GM12891 (cell line): ENCODE measurements around the gene POLR3B.
"Not testable (repeated sequence)": the region's sequence is repeated elsewhere in the genome, so short reads cannot be mapped to it uniquely, and the experiment has no call there.

Experiments used
- DNase-seq: peaks from one replicate; pipeline ENCODE4 v3.0.0; 2011; ENCODE audit warnings: low spot score; ENCODE audit not compliant: insufficient read length
- FAIRE-seq: peaks from 2 replicates; lab custom pipeline; 2011; peaks lifted over from hg19 to GRCh38; lab: Jason Lieb, UNC
- PAX5 ChIP-seq: IDR thresholded peaks from 2 replicates; pipeline ENCODE4 v1.6.1; 2011; ENCODE audit warnings: low read length, moderate library complexity, mild to moderate bottlenecking; ENCODE audit not compliant: insufficient read depth, severe bottlenecking
- POLR2A ChIP-seq: IDR thresholded peaks from 2 replicates; pipeline ENCODE4 v1.6.1; 2011; ENCODE audit warnings: low read depth, low read length, control low read depth
- POLR2AphosphoS5 ChIP-seq: IDR thresholded peaks from 2 replicates; pipeline ENCODE4 v1.6.1; 2011; ENCODE audit warnings: low read depth, low read length, control low read depth
- POU2F2 ChIP-seq: IDR thresholded peaks from 2 replicates; pipeline ENCODE4 v1.6.1; 2011; ENCODE audit warnings: low read depth, mild to moderate bottlenecking, control low read depth, low read length, moderate library complexity
- SPI1 ChIP-seq: IDR thresholded peaks from 2 replicates; pipeline ENCODE4 v1.6.1; 2011; ENCODE audit warnings: low read depth, low read length, control low read depth
- TAF1 ChIP-seq: IDR thresholded peaks from 2 replicates; pipeline ENCODE4 v1.6.1; 2011; ENCODE audit warnings: low read depth, low read length, control low read depth

Gene POLR3B

DNA sequence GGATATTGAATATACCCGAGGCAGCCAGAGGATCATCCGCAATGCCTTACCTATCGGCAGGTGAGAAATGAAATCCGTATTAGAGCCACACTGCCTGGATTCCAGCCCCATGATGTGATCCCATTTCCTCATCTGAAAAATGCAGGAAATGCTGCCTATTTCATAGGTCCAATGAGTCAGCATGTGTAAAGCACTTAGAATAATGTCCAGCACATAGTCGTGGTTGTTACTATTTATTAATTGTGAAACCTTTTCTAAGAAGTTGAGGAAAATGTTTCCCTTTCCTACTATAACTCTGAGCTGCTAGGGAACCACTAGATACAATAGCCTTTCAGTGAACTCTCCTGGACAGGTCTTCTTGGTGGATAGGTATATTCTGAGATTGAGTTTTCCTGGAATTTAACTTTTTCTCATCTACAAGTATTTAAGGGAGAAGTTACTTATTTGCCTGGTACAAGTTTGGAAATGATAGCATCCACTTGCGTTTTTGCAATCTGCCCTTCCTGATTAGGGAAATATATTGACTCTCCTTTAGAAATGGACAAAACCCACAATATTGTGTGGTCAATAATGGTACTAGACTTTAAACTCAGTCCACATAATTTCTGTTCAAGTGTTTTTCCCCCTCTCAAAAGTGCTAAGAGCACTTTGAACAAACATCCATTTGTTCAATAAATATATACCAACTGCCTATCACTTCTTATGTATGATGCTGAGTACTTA lies 12.2 kb downstream of the POLR3B start:
- FAIRE-seq (no peak), DNase-seq (no peak)
- TF ChIP-seq POLR2A, result no peak
- TF ChIP-seq TAF1, result no peak
- TF ChIP-seq PAX5, result no peak

DNA sequence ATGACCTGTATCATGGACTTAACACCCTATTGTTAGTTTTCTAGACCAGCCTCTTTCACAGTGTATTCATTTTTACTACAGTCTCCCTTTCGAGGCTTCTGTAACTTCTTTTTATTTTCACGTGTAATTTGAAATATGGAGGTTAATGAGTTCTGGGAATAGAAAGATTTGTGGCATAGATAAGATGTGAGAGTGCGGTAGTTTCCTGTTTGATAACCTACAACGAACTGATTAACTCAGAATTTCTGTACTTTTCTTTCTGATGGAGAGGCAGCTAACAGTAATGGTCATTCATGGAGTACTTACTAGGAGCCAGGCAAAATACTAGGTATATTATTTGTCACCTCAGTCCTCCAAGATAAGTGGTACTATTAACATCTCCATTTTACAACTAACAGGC lies 21.2 kb downstream of the POLR3B start:
- FAIRE-seq (no peak), DNase-seq (no peak)
- no peak for TF ChIP-seq TAF1
- TF ChIP-seq PAX5, result no peak
- no peak for TF ChIP-seq SPI1
- no peak for TF ChIP-seq POLR2A
- TF ChIP-seq POU2F2, result no peak
- TF ChIP-seq POLR2AphosphoS5, result no peak

DNA sequence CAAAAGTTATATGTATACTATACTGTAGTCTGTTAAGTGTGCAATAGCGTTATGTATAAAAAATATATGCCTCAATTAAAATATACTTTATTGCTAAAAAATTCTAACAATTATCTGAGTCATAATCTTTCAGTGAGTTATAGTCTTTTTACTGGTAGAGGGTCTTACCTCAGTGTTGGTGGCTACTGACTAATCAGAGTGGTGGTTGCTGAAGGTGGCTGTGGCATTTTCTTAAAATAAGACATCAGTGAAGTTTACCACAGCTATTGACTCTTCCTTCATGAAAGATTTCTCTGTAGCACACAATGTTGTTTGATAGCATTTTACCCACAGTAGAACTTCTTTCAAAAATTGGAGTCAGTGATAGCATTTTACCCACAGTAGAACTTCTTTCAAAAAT lies 23.4 kb downstream of the POLR3B start:
- FAIRE-seq, result no peak
- no peak for DNase-seq
- TF ChIP-seq POLR2AphosphoS5, result no peak

DNA sequence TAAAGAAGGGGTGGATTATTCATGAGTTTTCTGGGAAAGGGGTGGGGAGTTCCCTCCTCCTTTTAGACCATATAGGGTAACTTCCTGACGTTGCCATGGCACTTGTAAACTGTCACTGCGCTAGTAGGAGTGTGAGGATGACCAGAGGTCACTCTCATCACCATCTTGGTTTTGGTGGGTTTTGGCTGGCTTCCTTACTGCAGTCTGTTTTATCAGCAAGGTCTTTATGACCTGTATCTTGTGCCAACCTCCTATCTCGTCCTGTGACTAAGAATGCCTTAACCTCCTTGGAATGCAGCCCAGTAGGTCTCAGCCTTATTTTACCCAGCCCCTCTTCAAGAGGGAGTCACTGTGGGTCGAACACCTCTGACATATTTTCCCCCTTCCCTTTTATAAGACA lies 24.3 kb downstream of the POLR3B start:
- FAIRE-seq, DNase-seq: not testable (repeated sequence)

DNA sequence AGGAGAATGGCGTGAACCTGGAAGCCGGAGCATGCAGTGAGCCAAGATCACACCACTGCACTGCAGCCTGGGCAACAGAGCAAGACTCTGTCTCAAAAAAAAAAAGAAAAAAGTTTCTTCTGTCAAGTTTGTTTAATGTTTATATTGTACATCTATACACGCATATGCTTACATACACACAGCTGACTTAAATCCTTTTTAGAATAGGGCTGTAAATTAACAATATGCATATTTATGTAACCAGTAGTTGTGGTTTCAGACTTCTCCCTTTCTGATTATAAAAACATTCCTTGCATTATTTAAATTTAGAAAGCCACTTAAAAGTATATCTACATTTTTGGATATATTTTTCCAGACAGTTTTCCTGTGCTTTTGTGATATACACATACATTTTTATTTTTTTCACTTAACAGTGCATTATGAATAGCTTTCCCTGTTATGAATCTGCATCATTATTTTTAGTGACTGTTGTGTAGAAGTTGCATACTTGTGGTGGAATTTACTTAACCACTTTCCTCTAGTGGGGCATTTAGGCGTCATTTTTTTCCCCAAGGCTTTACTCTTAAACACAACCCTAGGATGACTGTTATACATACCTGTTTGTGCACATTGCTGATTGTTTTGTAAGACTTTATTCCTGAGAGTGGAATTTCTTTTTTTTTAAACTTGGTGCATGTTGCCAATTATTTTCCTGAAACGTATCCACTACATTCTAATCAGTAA lies 29.4 kb downstream of the POLR3B start:
- TF ChIP-seq SPI1 (no peak), TAF1 (no peak), POLR2A (no peak), PAX5 (no peak), POU2F2 (no peak), POLR2AphosphoS5 (no peak)
- FAIRE-seq (no peak), DNase-seq (no peak)

DNA sequence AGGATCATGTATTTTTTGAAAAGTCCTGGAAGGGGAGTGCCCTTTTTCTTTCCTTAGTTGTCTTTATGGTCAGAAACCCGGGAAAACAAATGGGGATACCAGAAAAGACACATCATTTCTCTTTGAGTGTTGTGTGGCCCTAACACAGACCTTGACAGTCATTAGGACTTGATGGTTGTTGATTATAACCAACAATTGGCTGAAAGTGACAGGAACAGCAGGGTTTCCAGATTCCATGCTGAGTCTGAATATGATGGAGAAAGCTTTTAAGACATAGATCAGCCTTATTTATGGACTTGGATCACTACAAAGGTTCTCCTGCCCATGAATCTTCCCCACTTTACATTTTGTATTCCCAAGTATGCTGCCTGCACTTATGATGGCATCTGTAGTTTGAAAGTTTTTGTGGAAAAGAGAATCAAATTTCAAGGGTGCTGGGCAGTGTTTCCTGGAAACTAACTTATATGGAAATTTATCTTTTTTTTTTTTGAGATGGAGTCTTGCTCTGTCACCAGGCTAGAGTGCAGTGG lies 30.4 kb downstream of the POLR3B start:
- DNase-seq, result no peak
- FAIRE-seq, result no peak
- no peak for TF ChIP-seq POU2F2
- TF ChIP-seq POLR2A, result no peak
- no peak for TF ChIP-seq SPI1
- TF ChIP-seq TAF1, result no peak
- no peak for TF ChIP-seq POLR2AphosphoS5
- no peak for TF ChIP-seq PAX5

DNA sequence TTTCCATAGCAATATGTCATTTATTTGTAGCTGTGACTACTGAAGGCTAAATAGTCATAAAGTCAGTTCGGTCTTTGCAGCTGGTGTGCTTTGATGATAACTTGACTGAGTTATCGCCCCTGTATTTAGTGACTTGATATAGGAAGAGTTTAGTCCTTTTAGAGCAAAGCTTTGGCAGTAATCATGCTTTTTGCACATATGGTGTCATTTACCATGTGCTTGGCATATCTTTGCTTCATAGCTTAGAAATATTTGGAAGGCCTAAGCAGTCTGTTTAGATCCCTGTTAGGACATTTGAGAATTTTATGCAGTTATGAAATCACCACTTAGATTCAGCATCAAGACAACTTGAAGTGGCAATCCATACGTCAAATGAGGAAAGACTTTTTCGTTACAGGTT lies 31.6 kb downstream of the POLR3B start:
- DNase-seq (no peak), FAIRE-seq (peak; percentile 33)
- TF ChIP-seq POLR2AphosphoS5 (no peak), POLR2A (no peak)

DNA sequence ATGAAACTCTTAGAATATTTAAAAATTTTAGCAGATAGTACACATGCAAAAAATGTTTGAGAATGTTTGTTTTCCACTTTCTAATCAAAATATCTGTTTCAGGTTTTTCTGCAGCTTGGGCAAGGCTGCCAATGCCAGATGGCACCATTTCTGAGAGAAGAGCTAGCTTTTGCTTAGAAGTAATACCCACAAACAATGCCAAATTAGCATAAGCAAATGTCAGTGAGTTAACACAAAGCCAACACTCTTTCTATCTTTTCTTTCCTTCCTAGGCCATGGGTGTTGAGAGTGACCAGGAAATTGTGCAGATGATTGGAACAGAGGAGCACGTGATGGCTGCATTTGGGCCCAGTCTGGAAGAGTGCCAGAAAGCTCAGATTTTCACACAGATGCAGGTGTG lies 35.2 kb downstream of the POLR3B start:
- TF ChIP-seq POU2F2, result no peak
- TF ChIP-seq POLR2AphosphoS5, result no peak
- no peak for TF ChIP-seq SPI1
- TF ChIP-seq POLR2A, result no peak
- TF ChIP-seq TAF1, result no peak
- no peak for TF ChIP-seq PAX5
- no peak for DNase-seq
- FAIRE-seq, result no peak

DNA sequence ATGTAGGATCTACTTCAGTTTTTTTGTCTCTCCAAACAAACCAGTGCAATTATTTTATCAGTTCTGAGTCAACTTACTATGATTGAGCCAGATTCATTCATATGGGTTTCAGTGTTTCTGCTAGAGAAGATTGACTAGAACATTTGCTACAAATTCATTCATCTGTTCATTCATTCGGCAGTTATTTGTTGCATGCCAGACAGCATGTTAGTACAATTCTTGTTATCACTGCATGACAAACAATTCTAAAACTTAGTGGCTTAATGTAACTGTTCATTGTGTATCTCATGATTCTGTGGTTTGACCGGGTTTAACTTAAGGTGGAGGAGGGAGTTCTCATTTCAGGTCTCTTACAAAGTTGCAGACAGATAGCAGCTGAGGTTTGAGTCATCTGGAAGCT lies 52.3 kb downstream of the POLR3B start:
- FAIRE-seq (peak; percentile 52), DNase-seq (no peak)
- TF ChIP-seq POLR2A (no peak), POU2F2 (no peak), TAF1 (no peak), POLR2AphosphoS5 (no peak), SPI1 (no peak), PAX5 (no peak)

DNA sequence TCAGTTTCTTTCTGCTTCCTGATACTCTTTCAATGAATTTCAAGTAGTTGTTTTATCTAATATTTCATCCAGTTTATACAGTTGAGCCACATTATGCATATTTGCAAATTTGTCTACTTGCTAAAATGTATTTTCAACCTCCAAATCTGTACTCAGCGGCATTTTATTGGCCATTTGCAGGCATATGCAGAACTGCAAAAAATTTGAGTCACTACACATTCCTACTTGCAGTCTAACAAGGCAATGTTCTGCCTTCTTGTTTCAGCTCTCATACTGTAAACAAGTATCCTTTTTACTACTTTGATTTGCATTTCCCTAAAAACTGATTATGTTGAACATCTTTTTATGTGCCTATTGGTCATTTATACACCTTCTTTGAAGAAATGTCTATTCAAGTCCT lies 55.0 kb downstream of the POLR3B start:
- no peak for FAIRE-seq
- TF ChIP-seq POLR2A (no peak), POLR2AphosphoS5 (no peak), SPI1 (no peak), POU2F2 (no peak), PAX5 (no peak), TAF1 (no peak)

More for the DNA sequence above, 55.0 kb downstream of the POLR3B start:
- no peak for DNase-seq
